ENCODE data around the gene CCNY.
A peak's percentile ranks its signal among the peaks of the same experiment; 100 is the strongest.
"Not testable (repeated sequence)": the region's sequence is repeated elsewhere in the genome, so short reads cannot be mapped to it uniquely, and the experiment has no call there.

CCNY gene

DNA sequence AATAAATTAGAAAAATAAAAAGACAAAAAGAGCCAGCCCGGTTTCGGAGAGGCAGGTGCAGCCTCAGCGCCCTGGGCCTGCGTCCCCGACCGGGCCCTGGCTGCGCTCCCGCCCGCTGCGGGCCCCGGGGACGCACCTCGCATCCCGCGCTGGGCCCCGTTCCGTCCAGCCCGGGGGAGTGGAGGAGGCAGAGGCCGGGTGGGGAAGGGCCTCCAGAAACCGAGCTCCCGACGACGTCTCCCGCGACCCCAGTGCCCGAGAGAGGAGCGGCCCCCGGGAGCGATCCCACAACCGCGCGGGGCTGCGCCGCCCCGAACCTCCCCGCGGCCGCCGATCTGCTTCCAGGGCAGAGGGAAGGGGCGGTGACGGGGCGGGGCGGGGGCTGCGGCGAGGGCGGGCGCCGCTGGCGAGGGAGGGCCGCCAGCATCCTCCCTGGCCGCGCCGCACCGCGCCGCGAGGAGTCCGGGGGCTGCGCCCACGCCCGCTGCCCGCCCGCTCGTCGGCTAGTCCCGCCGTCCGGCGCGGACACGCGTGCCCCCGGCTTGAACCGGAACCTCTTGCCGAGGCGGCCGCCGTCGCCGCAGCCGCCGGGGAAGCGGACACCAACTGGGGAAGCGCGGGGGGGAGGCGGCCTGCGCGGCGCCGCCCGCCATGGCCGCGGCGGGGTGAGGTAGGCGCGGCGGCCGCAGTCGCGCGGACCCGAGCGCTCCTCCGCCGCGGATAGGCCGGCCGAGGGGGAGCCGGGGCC, at the start of gene CCNY:
CCNY (plus strand) TSS at position 426 of the 748 bp plus-strand sequence. CDS start 545 bp downstream, outside the sequence.
- no peaks in the 10 kb centered on the region for H3K9me3 ChIP-seq
- peak within 1 kb of the TSS; percentile 79 for H3K4me3 ChIP-seq
- no peaks in the 10 kb centered on the region for H3K4me1 ChIP-seq
- no peaks in the 10 kb centered on the region for H3K27me3 ChIP-seq (ENCODE audit: low read depth)
- in situ Hi-C loops (cut with MboI; ENCODE audit: low sequenced_read_pairs) = no loop called here
- H3K36me3 ChIP-seq (replicated peaks) = 0 out of 2 replicates have a peak, but pooled peaks cover 3% of the 10 kb centered on the region
- peak; percentile 63 to 90 for DNase-seq (ENCODE audit: low spot score in 2 of 2)

DNA sequence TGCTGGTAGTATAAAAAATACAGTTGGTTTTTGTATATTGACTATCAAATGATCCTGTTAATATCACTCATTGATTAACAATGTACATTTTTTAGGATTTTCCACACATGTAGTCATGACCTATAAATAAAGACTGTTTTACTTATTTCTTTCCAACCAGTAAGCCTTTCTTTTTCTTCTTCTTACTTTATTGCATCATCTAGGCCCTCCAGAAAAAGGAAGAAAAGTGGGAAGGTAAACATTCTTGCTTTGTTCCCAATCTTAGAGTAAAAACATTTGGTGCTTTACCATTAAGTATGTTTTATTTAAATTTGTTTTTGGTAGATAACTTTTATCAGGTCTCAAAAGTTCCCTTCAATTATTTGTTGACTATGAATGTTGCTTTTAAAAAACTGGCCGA, 47.1 kb upstream of the CCNY start:
- no peak for DNase-seq (ENCODE audit: low spot score in 2 of 2)
- Histone ChIP-seq H3K9me3 (no peaks in the 10 kb centered on the region), H3K27me3 (ENCODE audit: low read depth) (no peaks in the 10 kb centered on the region), H3K4me1 (no peaks in the 10 kb centered on the region), H3K36me3 (replicated peaks) (no peaks in the 10 kb centered on the region), H3K4me3 (no peak overlapping the region)
- in situ Hi-C loops (cut with MboI; ENCODE audit: low sequenced_read_pairs) = no loop called here

DNA sequence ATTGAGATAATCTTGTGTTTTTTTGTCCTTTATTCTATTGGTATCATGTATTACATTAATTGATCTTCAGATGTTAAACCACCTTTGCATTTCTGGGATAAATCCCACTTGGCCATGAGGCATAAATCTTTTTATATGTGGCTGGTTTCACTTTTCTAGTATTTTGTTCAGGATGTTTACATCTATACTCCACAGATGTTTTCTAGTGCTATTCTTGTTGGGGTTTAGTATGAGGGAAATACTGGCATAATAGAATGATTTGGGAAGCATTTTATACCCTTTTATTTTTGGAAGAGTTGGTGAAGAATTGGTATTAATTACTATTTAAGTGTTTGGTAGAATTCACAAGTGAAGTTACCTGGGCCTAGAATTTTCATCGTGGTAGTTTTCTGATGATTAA, 41.8 kb upstream of the CCNY start:
- H3K27me3 ChIP-seq (ENCODE audit: low read depth) = no peaks in the 10 kb centered on the region
- no peak for DNase-seq (ENCODE audit: low spot score in 2 of 2)
- no peaks in the 10 kb centered on the region for H3K9me3 ChIP-seq
- no peaks in the 10 kb centered on the region for H3K4me1 ChIP-seq
- H3K4me3 ChIP-seq = no peak overlapping the region
- in situ Hi-C loops (cut with MboI; ENCODE audit: low sequenced_read_pairs) = no loop called here
- H3K36me3 ChIP-seq (replicated peaks) = no peaks in the 10 kb centered on the region

DNA sequence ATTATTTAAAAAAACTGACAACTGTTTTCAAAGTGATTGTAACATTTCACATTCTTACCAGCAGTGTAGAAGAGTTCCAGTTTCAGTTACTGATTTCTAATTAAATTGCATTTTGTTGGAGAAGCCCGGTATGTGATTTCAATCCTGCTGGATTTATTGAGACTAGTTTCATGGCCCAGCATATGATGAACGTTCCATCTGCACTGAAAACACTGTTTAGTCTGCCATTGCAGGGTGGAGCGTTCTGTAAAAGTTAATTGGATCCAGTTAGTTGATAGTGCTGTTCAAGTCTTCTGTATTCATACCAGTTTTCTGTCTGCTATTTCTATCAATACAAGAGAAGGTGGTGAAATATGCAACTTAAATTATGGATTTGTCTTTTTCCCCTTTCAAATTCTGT, 37.3 kb upstream of the CCNY start:
- no peaks in the 10 kb centered on the region for H3K36me3 ChIP-seq (replicated peaks)

DNA sequence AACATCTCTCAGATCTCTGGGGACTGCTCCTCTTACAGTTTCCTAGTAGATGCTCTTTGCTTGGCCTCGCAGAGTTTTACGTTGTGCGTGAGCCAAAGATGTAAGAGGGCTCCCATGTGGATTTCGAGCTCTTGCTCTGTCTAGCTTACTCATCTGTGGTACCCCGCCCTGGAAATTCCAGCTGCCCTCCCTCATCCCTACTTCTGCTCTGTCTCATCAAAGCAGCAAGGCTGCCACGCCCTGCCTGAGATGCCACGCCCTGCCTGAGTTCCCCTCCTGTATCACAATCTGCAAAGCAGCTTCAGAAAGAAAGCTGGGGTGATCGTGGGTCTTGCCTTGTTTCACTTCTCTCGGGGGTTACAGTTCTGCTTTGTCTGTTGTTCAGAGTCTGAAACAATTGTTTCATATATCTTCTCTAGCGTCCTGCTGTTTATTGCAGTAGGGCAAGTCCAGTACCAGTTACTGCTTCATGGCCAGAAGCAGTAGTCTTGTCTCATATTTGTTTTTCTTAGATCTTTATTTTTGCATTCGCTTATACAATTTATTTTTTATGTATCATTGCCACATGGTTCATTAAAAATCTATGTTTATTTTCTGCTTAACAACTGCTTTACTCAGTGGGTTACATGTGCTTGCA, 36.1 kb upstream of the CCNY start:
- Histone ChIP-seq H3K9me3 (no peaks in the 10 kb centered on the region), H3K4me1 (no peaks in the 10 kb centered on the region), H3K36me3 (replicated peaks) (no peaks in the 10 kb centered on the region), H3K27me3 (ENCODE audit: low read depth) (no peaks in the 10 kb centered on the region), H3K4me3 (no peak overlapping the region)
- DNase-seq (ENCODE audit: low spot score in 2 of 2) = peak in 1 of 2 experiments; percentile 16
- in situ Hi-C loops (cut with MboI; ENCODE audit: low sequenced_read_pairs) = no loop called here

More for the DNA sequence above, 37.3 kb upstream of the CCNY start:
- in situ Hi-C loops (cut with MboI; ENCODE audit: low sequenced_read_pairs) = no loop called here
- DNase-seq (ENCODE audit: low spot score in 2 of 2) = no peak
- Histone ChIP-seq H3K9me3 (no peaks in the 10 kb centered on the region), H3K4me1 (no peaks in the 10 kb centered on the region), H3K4me3 (no peak overlapping the region), H3K27me3 (ENCODE audit: low read depth) (no peaks in the 10 kb centered on the region)

DNA sequence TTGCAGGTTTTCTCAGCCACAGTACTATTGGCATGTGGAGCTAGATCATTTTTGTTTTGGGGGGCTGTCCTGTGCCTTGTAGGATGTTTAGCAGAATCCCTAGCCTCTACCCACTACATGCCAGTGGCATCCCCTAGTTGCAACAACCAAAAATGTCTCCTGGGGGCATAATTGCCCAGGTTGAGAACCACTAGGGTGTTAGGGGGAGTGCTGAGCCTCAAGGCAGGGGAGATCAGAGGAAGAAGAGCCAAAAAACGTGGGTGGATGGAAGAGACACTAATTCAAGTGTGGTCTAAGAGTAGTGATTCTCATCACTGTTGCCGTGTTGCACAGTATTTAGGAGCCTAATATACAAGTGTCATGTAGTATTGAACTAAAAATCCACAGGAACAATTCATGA, 31.7 kb upstream of the CCNY start:
- DNase-seq (ENCODE audit: low spot score in 2 of 2) = no peak
- Histone ChIP-seq H3K4me1 (no peaks in the 10 kb centered on the region), H3K9me3 (no peaks in the 10 kb centered on the region), H3K36me3 (replicated peaks) (no peaks in the 10 kb centered on the region), H3K27me3 (ENCODE audit: low read depth) (no peaks in the 10 kb centered on the region), H3K4me3 (no peak overlapping the region)
- in situ Hi-C loops (cut with MboI; ENCODE audit: low sequenced_read_pairs) = no loop called here

DNA sequence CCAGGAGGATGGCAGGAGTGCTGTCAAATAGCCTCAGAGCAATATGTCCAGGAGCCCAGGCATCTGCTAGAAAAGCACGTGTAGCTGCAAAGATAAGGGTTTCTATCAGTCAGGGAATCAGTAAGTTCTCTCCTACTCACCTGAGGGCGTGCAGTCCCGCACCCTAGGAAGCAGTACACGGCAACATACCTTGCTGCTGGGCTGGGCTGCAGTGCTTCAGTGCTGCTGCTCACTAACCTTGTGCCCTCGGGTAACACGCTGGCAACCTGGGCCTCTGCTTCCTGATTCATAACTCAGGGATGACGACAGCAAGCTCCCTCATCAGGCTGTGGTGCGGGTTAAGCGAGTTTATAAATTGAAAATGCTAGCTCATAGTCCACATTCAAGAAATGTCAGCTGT, 29.5 kb upstream of the CCNY start:
- H3K27me3 ChIP-seq (ENCODE audit: low read depth) = no peaks in the 10 kb centered on the region
- no peak for DNase-seq (ENCODE audit: low spot score in 2 of 2)
- H3K9me3 ChIP-seq = no peaks in the 10 kb centered on the region
- no peak overlapping the region for H3K4me3 ChIP-seq
- H3K4me1 ChIP-seq = no peaks in the 10 kb centered on the region
- in situ Hi-C loops (cut with MboI; ENCODE audit: low sequenced_read_pairs) = no loop called here
- H3K36me3 ChIP-seq (replicated peaks) = no peaks in the 10 kb centered on the region

DNA sequence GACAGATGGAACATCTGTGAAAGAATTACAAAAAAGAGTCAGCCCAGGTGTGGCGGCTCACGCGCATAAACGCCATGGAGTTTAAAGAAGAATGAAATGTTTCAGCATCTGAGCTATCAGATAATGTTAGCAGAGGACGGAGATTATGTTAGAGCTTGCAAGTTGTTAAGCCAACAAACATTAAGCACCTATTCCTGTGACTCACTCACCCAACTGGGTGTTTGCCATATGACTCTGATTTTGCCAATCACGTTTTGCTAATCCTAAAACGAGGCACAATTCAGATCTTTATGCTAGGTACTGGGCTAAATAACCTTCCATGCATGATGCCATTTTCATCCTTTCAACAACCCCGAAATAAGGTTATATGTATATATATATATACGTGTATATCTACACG, 29.0 kb upstream of the CCNY start:
- no peak for DNase-seq (ENCODE audit: low spot score in 2 of 2)
- Histone ChIP-seq H3K36me3 (replicated peaks) (no peaks in the 10 kb centered on the region), H3K4me3 (no peak overlapping the region), H3K4me1 (no peaks in the 10 kb centered on the region), H3K27me3 (ENCODE audit: low read depth) (no peaks in the 10 kb centered on the region), H3K9me3 (no peaks in the 10 kb centered on the region)
- in situ Hi-C loops (cut with MboI; ENCODE audit: low sequenced_read_pairs) = no loop called here

DNA sequence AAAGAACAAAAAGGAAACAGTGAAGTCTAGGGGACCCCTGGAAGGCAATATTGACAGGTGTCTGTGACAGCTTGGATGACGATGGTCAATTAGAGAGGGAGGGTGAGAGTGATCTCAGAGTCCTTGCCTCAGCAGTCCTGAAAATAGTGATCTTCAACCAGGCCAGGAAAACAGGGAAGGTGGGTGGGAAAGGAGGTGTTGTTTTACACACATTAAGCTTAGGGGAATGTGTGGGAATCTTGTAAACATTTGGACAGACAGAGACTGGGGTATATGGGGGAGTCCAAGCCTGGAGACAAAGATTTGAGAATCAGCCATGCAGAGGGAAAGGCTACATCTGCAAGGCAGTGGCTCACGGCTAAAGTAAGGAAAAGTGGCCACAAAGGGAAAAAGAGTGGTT, 27.5 kb upstream of the CCNY start:
- no peaks in the 10 kb centered on the region for H3K36me3 ChIP-seq (replicated peaks)
- no peaks in the 10 kb centered on the region for H3K4me1 ChIP-seq

DNA sequence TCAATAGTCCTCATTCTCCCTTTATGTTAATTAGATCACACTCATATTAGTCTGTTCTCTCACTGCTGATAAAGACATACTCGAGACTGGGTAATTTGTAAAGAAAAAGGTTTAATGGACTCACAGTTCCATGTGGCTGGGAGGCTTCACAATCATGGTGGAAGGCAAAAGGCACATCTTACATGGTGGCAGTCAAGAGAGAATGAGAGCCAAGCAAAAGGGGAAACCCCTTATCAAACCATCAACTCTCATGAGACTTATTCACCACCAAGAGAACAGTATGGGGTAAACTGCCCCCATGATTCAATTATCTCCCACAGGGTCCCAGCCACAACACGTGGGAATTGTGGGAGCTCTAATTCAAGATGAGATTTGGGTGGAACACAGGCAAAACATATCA, 22.2 kb upstream of the CCNY start:
- H3K9me3 ChIP-seq; H3K4me3 ChIP-seq; H3K4me1 ChIP-seq; in situ Hi-C loops (cut with MboI; ENCODE audit: low sequenced_read_pairs); DNase-seq (ENCODE audit: low spot score in 2 of 2); H3K27me3 ChIP-seq (ENCODE audit: low read depth); H3K36me3 ChIP-seq (replicated peaks): not testable (repeated sequence)

More for the DNA sequence above, 27.5 kb upstream of the CCNY start:
- Histone ChIP-seq H3K9me3 (no peaks in the 10 kb centered on the region), H3K27me3 (ENCODE audit: low read depth) (no peaks in the 10 kb centered on the region), H3K4me3 (no peak overlapping the region)
- DNase-seq (ENCODE audit: low spot score in 2 of 2) = no peak
- in situ Hi-C loops (cut with MboI; ENCODE audit: low sequenced_read_pairs) = no loop called here

DNA sequence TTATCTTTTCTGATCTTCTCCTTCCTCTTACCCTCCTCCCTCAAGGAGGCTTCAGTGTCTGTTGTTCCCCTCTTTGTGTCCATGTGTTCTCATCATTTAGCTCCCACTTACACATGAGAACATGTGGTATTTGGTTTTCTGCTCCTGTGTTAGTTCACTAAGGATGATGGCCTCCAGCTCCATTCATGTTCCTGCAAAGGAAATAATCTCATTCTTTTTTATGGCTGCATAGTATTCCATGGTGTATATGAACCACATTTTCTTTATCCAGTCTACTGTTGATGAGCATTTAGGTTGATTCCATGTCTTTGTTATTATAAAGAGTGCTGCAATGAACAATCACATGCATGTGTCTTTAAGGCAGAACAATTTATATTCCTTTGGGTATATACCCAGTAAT, 21.1 kb upstream of the CCNY start:
- H3K36me3 ChIP-seq (replicated peaks); H3K4me1 ChIP-seq; H3K27me3 ChIP-seq (ENCODE audit: low read depth); H3K9me3 ChIP-seq; H3K4me3 ChIP-seq; in situ Hi-C loops (cut with MboI; ENCODE audit: low sequenced_read_pairs); DNase-seq (ENCODE audit: low spot score in 2 of 2): not testable (repeated sequence)

DNA sequence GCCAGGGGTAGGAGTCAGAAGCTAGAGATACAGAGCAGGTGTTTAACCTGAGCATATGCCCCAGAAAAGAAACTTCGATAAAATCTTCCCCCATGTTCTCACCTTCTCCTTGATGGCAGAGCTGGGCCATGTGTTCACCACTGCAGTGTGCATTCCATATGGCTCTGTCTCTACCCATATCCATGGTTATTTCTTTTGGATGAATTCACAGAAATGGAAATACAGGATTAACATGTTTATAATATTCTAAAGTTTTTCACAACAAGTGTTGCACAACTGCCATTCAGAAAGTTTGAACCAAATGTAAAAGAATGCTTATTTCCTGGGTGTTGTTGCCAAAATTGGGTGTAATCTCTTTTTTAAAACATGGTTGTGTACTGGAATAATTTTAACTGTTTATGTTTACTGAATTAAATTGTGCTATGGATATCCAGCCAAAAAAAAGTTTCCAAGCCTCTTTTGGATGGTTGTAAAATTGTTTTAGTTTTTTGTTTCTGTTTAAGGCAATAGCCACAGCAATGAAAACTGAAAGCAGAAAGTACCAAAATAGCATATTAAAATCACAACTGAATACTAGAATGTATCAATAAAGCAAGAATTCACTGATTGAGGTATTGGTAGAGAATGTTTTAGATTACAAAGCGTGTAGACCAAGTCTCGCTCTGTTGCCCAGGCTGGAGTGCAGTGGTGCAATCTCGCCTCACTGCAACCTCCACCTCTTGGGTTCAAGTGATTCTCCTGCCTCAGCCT, 19.9 kb upstream of the CCNY start:
- peaks cover 3% of the 10 kb centered on the region for H3K4me1 ChIP-seq
- peaks cover 7% of the 10 kb centered on the region; the same call in 1 of the 2 replicates for H3K36me3 ChIP-seq (replicated peaks)
- H3K4me3 ChIP-seq = no peak overlapping the region
- in situ Hi-C loops (cut with MboI; ENCODE audit: low sequenced_read_pairs) = no loop called here
- H3K9me3 ChIP-seq = no peaks in the 10 kb centered on the region
- H3K27me3 ChIP-seq (ENCODE audit: low read depth) = no peaks in the 10 kb centered on the region
- no peak for DNase-seq (ENCODE audit: low spot score in 2 of 2)

DNA sequence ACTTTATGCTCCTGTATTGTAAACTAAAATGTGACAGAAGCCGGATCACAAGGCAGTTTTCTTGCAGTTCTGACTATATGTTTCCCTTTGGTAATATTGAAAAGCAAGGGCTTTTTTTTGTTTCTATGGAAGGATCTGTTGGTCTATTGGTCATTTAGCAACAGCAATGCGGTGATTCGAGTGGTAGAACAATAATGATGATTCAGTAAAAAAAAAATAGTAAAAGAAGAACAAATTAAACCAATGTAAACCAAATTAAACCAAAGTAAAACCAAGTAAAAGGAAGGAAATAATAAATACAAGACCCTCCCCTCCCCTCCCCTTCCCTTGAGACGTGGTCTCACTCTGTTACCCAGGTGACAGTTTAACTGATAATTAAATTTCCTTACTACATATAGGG, 17.8 kb upstream of the CCNY start:
- no peak overlapping the region for H3K4me3 ChIP-seq
- H3K36me3 ChIP-seq (replicated peaks) = peaks cover 7% of the 10 kb centered on the region; the same call in 1 of the 2 replicates
- in situ Hi-C loops (cut with MboI; ENCODE audit: low sequenced_read_pairs) = no loop called here
- no peaks in the 10 kb centered on the region for H3K27me3 ChIP-seq (ENCODE audit: low read depth)
- H3K4me1 ChIP-seq = peaks cover 3% of the 10 kb centered on the region
- H3K9me3 ChIP-seq = no peaks in the 10 kb centered on the region
- DNase-seq (ENCODE audit: low spot score in 2 of 2) = no peak

DNA sequence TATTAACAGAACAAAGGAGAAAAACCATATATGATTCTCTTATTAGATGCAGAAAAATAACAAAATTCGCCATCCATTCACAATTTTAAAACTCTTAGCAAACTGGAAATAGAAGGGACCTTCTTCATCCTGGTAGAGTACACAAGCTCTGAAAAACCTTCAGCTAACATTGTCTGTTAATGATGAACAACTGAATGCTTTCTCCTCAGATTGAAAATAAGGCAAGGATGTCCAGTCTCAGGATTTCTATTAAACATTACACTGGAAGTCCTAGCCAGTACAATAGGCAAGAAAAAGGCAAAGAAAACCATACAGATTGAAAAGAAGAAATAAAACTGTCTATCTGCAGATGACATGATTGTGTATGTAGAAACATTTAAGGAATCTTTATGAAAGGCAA, 16.0 kb upstream of the CCNY start:
- no peak for DNase-seq (ENCODE audit: low spot score in 2 of 2)
- H3K27me3 ChIP-seq (ENCODE audit: low read depth) = no peaks in the 10 kb centered on the region
- in situ Hi-C loops (cut with MboI; ENCODE audit: low sequenced_read_pairs) = no loop called here
- peaks cover 5% of the 10 kb centered on the region; the same call in 1 of the 2 replicates for H3K36me3 ChIP-seq (replicated peaks)
- peaks cover 3% of the 10 kb centered on the region for H3K4me1 ChIP-seq
- H3K9me3 ChIP-seq = no peaks in the 10 kb centered on the region
- no peak overlapping the region for H3K4me3 ChIP-seq

Data from HAP-1 (cell line).